HL-60 (cell line): ENCODE measurements around the gene SH3BP5L.

ENCODE experiments used
- DNase-seq, 2 experiments: peaks; one replicate each; pipeline ENCODE4 v3.0.0-alpha.2; 2010 to 2020; ENCODE audit warnings: low read depth in 1 of 2, low spot score in 1 of 2
- H3K27ac ChIP-seq: fragments of 250-450 bp; sonication (Bioruptor Pico); replicated peaks from 2 replicates; pipeline ENCODE4 v1.5.1; 2020; ENCODE audit warnings: mild to moderate bottlenecking, moderate library complexity
- H3K27me3 ChIP-seq: fragments of 250-450 bp; sonication (Bioruptor Pico); 2 replicates; pipeline ENCODE4 v1.5.1; 2021; ENCODE audit warnings: mild to moderate bottlenecking, moderate library complexity; ENCODE audit not compliant: insufficient read depth, poor library complexity, severe bottlenecking
- H3K4me3 ChIP-seq: replicated peaks from 2 replicates; pipeline ENCODE4 v1.5.1; 2011; ENCODE audit warnings: mild to moderate bottlenecking, control low read depth, low read length; ENCODE audit not compliant: insufficient read depth
- CTCF ChIP-seq: IDR thresholded peaks from one replicate; pipeline ENCODE4 v1.5.1; 2011; ENCODE audit warnings: low read length, control low read depth, inconsistent platforms; ENCODE audit not compliant: insufficient read depth
- GABPA ChIP-seq: IDR thresholded peaks from 2 replicates; pipeline ENCODE4 v1.6.1; 2012; ENCODE audit warnings: low read depth
- POLR2AphosphoS5 ChIP-seq: IDR thresholded peaks from 2 replicates; pipeline ENCODE4 v1.6.1; 2012; ENCODE audit warnings: low read depth
- REST ChIP-seq: IDR thresholded peaks from 2 replicates; pipeline ENCODE4 v1.6.1; 2012; ENCODE audit warnings: low read depth; ENCODE audit not compliant: insufficient replicate concordance
- SPI1 ChIP-seq: IDR thresholded peaks from 2 replicates; pipeline ENCODE4 v1.6.1; 2012; ENCODE audit warnings: low read depth, mild to moderate bottlenecking, borderline replicate concordance

Gene SH3BP5L

DNA sequence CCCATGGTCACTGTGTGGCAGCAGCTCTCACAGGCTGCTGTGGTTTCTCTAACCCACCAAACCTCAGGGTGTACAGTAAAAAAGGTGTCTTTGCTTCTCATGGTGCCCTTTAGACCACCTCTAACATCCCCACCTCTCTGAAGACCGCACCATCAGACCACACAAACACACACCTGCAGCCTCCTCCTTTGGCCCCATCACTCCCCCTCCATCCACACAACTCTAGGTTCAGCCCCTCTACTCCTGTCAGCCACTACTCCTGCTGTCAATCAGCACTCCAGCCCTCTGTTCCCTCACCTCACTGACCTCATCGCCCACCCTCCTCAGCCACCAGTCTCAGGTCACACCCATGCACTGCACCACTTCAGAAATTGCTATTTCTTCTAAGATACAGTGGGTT lies 25.7 kb upstream of the SH3BP5L start:
- H3K27me3 ChIP-seq: no peaks in the 10 kb centered on the region
- H3K27ac ChIP-seq: no peak overlapping the region
- TF ChIP-seq POLR2AphosphoS5: no peak
- TF ChIP-seq CTCF: no peak
- no peak for TF ChIP-seq GABPA
- TF ChIP-seq REST: no peak
- TF ChIP-seq SPI1: no peak
- DNase-seq: no peak
- H3K4me3 ChIP-seq: no peak overlapping the region

GRCh38 chr1:248850536-248851251 lies 25.0 kb upstream of the SH3BP5L start:
- no peaks in the 10 kb centered on the region for H3K27me3 ChIP-seq
- no peak overlapping the region for H3K27ac ChIP-seq
- no peak for TF ChIP-seq SPI1
- no peak overlapping the region for H3K4me3 ChIP-seq
- no peak for DNase-seq

DNA sequence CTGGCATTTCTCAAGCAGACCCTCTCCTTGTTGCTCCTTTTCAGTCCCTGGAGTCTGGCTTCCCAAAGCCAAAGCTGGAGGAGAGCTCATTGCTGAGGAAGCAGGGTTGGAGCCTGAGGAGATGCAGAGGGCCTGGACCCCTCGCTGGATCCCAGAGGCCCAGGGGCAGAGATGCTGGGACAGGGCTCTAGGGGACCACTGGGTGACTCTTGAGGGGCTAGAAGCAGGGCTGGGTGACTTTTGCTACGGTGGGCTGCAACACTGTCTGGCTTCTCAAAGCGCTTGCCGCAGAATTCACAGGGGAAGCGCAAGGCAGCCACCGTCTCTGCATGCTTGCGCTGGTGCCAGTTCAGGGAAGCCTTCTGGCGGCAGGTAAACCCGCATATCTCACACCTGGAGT lies 24.4 kb upstream of the SH3BP5L start:
- TF ChIP-seq SPI1 (no peak), CTCF (no peak), REST (no peak), POLR2AphosphoS5 (no peak), GABPA (no peak)
- no peaks in the 10 kb centered on the region for H3K27me3 ChIP-seq
- DNase-seq: no peak
- no peak overlapping the region for H3K27ac ChIP-seq
- no peak overlapping the region for H3K4me3 ChIP-seq

DNA sequence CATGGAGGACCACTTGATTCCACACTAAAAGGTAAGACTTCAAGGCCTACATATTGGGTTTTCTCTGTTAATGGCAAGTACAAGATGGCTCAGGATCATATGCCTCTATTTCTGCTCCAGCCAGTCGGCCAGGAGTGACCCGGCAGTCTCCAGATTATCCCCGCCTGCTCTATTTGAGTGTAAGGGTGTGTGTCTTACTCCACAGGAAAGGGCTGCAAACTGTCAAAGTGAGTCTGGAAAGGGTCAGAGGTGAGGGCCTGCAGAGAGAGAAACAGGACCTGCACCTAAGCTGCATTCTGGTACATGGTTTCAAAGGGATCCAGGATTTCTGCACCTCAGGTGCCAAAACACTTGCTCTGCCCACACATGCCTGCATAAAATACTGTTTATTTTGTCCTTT lies 23.9 kb upstream of the SH3BP5L start:
- Histone ChIP-seq H3K27ac (no peak overlapping the region), H3K4me3 (no peak overlapping the region), H3K27me3 (no peaks in the 10 kb centered on the region)
- DNase-seq: no peak
- no peak for TF ChIP-seq SPI1
- no peak for TF ChIP-seq CTCF
- TF ChIP-seq GABPA: no peak
- TF ChIP-seq REST: no peak
- TF ChIP-seq POLR2AphosphoS5: peak; percentile 7; the same call in 1 of the 2 replicates
